ENCODE measurements around the gene HTR6.

Gene HTR6

DNA sequence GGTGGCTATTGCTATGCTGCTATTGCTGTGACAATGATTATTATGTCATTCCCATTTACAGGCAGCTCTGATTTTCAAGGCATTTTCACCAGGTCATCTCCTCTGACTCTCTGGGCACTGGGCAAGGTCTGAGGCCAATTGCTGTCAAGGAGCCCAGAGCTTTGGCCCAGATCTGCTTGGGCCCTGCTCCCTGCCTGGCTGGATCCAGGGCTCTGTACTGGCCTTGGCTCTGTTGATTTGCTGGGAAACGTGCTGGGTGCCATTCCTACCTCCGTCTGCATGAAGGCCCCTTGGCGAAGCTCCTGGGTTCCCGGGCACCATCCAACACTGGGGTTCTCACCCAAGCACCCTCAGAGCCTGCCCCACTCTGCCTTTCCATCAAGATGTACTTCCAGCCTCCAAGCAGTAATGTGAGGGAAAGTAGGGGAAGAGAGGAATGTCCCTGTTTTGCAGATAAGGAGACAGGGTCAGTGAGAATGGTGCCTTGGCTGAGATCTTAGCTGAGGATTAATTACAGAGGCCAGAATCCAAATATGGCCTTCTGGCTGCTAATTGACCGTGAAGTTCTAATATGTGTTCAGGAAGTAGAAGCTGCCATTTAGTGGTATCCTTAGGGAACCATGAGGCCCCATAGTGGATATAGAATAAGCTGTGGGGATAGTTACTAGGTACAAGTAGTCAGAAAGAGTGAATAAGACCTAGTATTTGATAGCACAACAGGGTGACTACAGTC, 63.9 kb downstream of the HTR6 start:
- no peak for FAIRE-seq

DNA sequence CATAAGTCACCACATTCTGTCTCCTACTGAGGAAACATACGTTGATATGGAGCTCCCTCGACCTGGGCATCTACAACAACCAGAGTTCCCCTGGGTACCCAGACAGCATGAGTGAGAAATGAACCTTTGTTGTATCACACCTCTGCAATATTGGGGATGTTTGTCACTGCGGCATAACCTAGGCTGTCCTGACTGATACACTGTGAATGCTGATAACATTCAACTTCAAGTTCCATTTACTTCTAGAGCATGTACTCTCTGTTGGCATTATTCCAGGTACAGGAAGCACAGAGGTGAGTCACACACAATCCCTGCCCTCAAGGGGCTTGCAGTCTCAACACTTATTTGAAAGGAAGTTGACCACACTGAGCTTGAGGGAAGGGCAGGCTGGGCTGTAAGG, 65.6 kb downstream of the HTR6 start:
- FAIRE-seq: no peak
